ENCODE data around the gene LRMDA. TPM values are rescaled to one million over a fixed set of nuclear protein-coding genes. Genes with fewer than 3 reads are reported as not detected.

The LRMDA gene
- total RNA-seq, 1 donor from 2014 or later = 0.19 TPM

DNA sequence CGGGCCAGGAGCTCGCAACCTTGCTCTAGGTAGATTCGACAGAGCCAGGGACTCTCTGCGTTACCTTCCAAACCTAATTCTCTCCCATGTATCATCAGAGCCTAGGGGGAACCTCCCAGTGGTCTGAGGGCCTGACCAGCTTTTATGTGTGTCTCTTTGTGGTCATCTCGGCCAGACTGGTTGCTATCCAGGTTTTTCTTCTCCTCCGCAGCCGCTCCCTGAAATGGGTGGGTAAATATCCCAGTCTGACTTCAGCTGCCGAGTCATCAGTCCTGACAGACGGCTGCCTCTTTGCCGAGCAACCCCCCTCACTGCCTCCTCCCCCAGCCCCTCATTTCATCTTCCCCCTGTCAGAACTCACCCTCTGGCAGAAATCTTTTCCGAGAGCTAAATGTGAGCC is 578.1 kb downstream of the LRMDA start:
- Mint-ChIP-seq H3K4me1 (ENCODE audit: unreplicated experiment) (peaks cover 5% of the 10 kb centered on the region), H3K9me3 (ENCODE audit: unreplicated experiment) (no peaks in the 10 kb centered on the region), H3K27me3 (ENCODE audit: unreplicated experiment) (peaks cover 67% of the 10 kb centered on the region), H3K4me3 (ENCODE audit: unreplicated experiment) (no peak overlapping the region), H3K27ac (ENCODE audit: unreplicated experiment) (no peak overlapping the region), H3K36me3 (ENCODE audit: unreplicated experiment) (no peaks in the 10 kb centered on the region)
- TF ChIP-seq, protein P1, sequence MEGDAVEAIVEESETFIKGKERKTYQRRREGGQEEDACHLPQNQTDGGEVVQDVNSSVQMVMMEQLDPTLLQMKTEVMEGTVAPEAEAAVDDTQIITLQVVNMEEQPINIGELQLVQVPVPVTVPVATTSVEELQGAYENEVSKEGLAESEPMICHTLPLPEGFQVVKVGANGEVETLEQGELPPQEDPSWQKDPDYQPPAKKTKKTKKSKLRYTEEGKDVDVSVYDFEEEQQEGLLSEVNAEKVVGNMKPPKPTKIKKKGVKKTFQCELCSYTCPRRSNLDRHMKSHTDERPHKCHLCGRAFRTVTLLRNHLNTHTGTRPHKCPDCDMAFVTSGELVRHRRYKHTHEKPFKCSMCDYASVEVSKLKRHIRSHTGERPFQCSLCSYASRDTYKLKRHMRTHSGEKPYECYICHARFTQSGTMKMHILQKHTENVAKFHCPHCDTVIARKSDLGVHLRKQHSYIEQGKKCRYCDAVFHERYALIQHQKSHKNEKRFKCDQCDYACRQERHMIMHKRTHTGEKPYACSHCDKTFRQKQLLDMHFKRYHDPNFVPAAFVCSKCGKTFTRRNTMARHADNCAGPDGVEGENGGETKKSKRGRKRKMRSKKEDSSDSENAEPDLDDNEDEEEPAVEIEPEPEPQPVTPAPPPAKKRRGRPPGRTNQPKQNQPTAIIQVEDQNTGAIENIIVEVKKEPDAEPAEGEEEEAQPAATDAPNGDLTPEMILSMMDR (IDR thresholded peaks at IDR 0.05) = no peak
- DNase-seq (ENCODE audit: extremely low spot score, unreplicated experiment) = no peak

DNA sequence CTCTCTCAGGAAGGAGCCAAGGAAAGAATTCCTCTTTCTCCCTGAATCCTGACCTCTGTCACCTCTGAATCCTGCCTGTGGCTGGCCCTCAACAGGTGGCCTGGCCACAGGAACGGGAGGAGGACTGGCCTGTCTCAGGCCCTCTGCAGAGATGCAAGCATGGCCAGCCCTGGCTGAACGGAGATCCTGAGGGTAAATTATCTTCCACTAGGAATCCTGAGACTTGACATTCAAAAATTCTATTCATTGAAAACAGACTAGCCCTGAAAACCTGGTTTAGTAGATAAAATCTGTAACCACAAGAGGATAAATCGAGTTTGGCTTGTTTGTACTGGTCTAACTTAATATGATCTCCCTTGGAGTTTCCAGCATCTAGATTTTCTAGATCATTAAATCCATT is 579.3 kb downstream of the LRMDA start:
- no peaks in the 10 kb centered on the region for H3K9me3 Mint-ChIP-seq (ENCODE audit: unreplicated experiment)
- peaks cover 63% of the 10 kb centered on the region for H3K27me3 Mint-ChIP-seq (ENCODE audit: unreplicated experiment)
- H3K36me3 Mint-ChIP-seq (ENCODE audit: unreplicated experiment) = no peaks in the 10 kb centered on the region
- no peak for DNase-seq (ENCODE audit: extremely low spot score, unreplicated experiment)
- TF ChIP-seq, protein P1 (IDR thresholded peaks at IDR 0.05) = no peak
- H3K27ac Mint-ChIP-seq (ENCODE audit: unreplicated experiment) = no peak overlapping the region
- peaks cover 5% of the 10 kb centered on the region for H3K4me1 Mint-ChIP-seq (ENCODE audit: unreplicated experiment)
- H3K4me3 Mint-ChIP-seq (ENCODE audit: unreplicated experiment) = no peak overlapping the region

DNA sequence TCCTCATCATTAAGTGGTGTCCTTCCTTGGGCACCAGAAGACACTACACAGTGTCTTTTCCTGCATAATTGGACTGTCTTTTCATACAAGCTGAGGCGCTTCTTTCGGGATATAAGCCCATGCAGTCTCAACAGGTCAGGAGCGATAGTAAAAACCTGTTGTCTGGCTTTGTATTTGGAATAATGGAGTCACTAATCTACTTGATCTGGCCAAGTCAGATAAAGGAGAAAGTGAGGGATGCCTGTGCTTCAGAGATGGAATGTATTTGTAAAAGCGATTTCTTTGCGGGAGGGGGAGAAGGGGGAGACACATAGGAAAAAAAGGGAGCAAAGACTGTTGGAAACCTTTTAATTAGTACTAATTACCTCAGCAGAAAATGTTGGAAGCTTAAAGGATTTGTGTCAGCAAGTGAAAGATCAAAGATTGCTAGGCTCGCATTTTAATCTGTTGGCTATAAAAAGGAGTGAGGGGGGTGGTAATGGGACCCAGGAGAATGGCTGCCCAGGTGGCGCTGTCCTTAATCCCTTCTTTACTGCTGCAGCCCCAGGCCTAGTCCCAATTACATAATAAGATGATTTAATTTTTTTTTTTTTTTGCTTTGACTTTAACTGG is 581.4 kb downstream of the LRMDA start:
- Mint-ChIP-seq H3K4me3 (ENCODE audit: unreplicated experiment) (no peak overlapping the region), H3K27me3 (ENCODE audit: unreplicated experiment) (peaks cover 51% of the 10 kb centered on the region), H3K27ac (ENCODE audit: unreplicated experiment) (no peak overlapping the region), H3K4me1 (ENCODE audit: unreplicated experiment) (peaks cover 5% of the 10 kb centered on the region), H3K9me3 (ENCODE audit: unreplicated experiment) (no peaks in the 10 kb centered on the region), H3K36me3 (ENCODE audit: unreplicated experiment) (no peaks in the 10 kb centered on the region)
- no peak for DNase-seq (ENCODE audit: extremely low spot score, unreplicated experiment)
- TF ChIP-seq, protein P1 (IDR thresholded peaks at IDR 0.05) = no peak

DNA sequence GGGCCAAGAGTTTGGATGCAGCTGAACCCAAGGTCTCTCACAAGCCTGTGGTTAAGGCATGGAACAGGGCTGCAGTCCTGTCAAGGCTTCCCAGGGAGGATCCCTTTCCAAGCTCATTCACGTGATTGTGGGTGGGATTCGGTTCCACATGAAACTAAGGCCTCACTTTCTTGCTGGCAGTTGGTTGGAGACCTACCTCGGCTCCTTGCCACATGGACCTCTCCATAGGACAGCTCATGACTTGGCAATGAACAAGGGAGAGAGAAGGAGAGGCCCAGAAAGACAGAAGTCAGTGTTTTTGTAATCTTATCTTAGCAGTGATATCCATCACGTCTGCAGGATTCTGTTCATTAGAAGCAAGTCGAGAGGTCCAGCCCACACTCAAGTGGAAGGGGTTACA is 583.8 kb downstream of the LRMDA start:
- TF ChIP-seq, protein P1 (IDR thresholded peaks at IDR 0.05) = no peak
- H3K27me3 Mint-ChIP-seq (ENCODE audit: unreplicated experiment) = peaks cover 35% of the 10 kb centered on the region
- no peak overlapping the region for H3K27ac Mint-ChIP-seq (ENCODE audit: unreplicated experiment)
- peaks cover 5% of the 10 kb centered on the region for H3K4me1 Mint-ChIP-seq (ENCODE audit: unreplicated experiment)
- no peaks in the 10 kb centered on the region for H3K36me3 Mint-ChIP-seq (ENCODE audit: unreplicated experiment)
- no peaks in the 10 kb centered on the region for H3K9me3 Mint-ChIP-seq (ENCODE audit: unreplicated experiment)
- DNase-seq (ENCODE audit: extremely low spot score, unreplicated experiment) = no peak
- no peak overlapping the region for H3K4me3 Mint-ChIP-seq (ENCODE audit: unreplicated experiment)

DNA sequence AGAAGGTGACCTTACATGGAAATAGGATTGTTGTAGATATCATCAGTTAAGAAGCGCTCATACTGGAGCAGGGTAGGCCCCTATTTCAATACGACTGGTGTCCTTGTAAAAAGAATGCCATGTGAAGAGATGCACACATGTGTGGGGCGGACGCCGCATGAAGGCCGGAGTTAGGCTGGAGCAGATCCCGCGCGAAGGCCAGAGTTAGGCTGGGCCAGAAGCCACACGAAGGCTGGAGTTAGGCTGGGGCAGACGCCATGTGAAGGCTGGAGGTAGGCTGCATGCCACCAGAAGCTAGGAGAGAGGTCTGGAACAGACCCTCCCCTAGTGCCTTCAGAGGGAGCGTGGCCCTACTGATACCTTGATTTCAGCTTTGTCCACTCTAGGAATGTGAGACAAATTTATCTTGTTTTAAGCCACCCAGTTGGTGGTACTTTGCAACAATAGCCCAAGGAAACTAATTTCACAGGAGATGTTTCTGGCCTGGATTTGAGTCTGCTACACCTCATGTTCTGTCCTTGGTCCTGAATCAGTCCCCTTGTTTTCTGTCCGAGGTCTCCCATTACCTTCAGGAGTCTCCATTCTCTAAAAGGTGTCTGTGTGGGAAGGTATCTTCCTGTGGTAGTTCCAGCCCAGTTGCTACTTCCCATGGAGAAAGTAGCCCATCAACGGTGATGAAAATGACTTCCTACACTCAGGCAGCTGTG is 585.8 kb downstream of the LRMDA start:
- H3K27ac Mint-ChIP-seq (ENCODE audit: unreplicated experiment) = no peak overlapping the region
- no peaks in the 10 kb centered on the region for H3K36me3 Mint-ChIP-seq (ENCODE audit: unreplicated experiment)
- TF ChIP-seq, protein P1 (IDR thresholded peaks at IDR 0.05) = no peak
- no peaks in the 10 kb centered on the region for H3K9me3 Mint-ChIP-seq (ENCODE audit: unreplicated experiment)
- H3K4me1 Mint-ChIP-seq (ENCODE audit: unreplicated experiment) = no peaks in the 10 kb centered on the region
- H3K27me3 Mint-ChIP-seq (ENCODE audit: unreplicated experiment) = peaks cover 19% of the 10 kb centered on the region
- no peak for DNase-seq (ENCODE audit: extremely low spot score, unreplicated experiment)
- no peak overlapping the region for H3K4me3 Mint-ChIP-seq (ENCODE audit: unreplicated experiment)
